Motor neuron (in vitro differentiated cells): ENCODE measurements around the gene NPEPL1. TPM values are rescaled to one million over a fixed set of nuclear protein-coding genes. Genes with fewer than 3 reads are reported as not detected.

Experiments
- ATAC-seq, 8 experiments: fragments of 200-7000 bp; cut with Tn5 transposase; replicated peaks in 6 of 8; 2 replicates each; pipeline ENCODE4 v1.8.0; 2021; ENCODE audit warnings: mild to moderate bottlenecking in 8 of 8, moderate library complexity in 8 of 8
- H3K27ac ChIP-seq, 2 donors: fragments of 250-450 bp; sonication (Bioruptor Pico); 2 replicates each; pipeline ENCODE4 v1.9.0; 2021; ENCODE audit warnings: antibody characterized with exemption in 2 of 2, mild to moderate bottlenecking in 2 of 2, moderate library complexity in 1 of 2
- H3K4me1 ChIP-seq, 2 donors: fragments of 250-450 bp; sonication (Bioruptor Pico); replicated peaks in 1 of 2; 2 replicates each; pipeline ENCODE4 v1.6.1; 2021; ENCODE audit warnings: antibody characterized with exemption in 2 of 2, mild to moderate bottlenecking in 2 of 2, moderate library complexity in 1 of 2
- H3K4me3 ChIP-seq, 5 donors: fragments of 250-450 bp; sonication (Bioruptor Pico); 2 replicates each; pipeline ENCODE4 v1.9.0; 2021; ENCODE audit warnings: antibody characterized with exemption in 5 of 5, mild to moderate bottlenecking in 5 of 5, moderate library complexity in 4 of 5
- WGBS, 10 experiments: fragments of 450-650 bp; shearing (Covaris generic); methylation state at CpG; one replicate each; pipeline ENCODE4 v1.0.0; 2022; 5-methylcytosine and 5-hydroxymethylcytosine counted together
- in situ Hi-C, 9 experiments: fragments of 400-800 bp; cut with MboI; loops; one replicate each; pipeline ENCODE4 v1.15.0; 2021; ENCODE audit warnings: low sequenced_read_pairs in 9 of 9, low pct_unique_long_range_greater_than_20kb in 2 of 9; ENCODE audit not compliant: unreplicated experiment in 9 of 9
- total RNA-seq, 8 experiments: library from RNA; unstranded; fragments of 300-600 nt; gene quantifications; 2 replicates each; pipeline versions ENCODE4 v1.2.3 to v1.2.4, GENCODE V29; 2022

NPEPL1 gene
- total RNA-seq, 8 experiments from 2014 or later: 5.4 to 31.1 (median 14.0) TPM

- in situ Hi-C loops: no loop called here
- H3K27ac ChIP-seq: no peak overlapping the region
- no peak for ATAC-seq
- no peak overlapping the region for H3K4me3 ChIP-seq
- H3K4me1 ChIP-seq: peaks cover 29 to 37% of the 10 kb centered on the region in 2 donors
- 88 to 100% (median 100%) methylated on average over 3 to 6 of the region's 24 CpGs; no CpG with 5 or more reads in 6 of the 10 experiments for WGBS, 10 experiments
Observed at GRCh38 chr20:58713801-58714339, 21.3 kb downstream of the NPEPL1 start.

- H3K4me3 ChIP-seq: no peak overlapping the region
- no peak for ATAC-seq
- H3K4me1 ChIP-seq: peaks cover 29 to 37% of the 10 kb centered on the region in 2 donors
- 97% methylated on average over 5 of the region's 16 CpGs; no CpG with 5 or more reads in 9 of the 10 experiments for WGBS, 10 experiments
- H3K27ac ChIP-seq: no peak overlapping the region
- in situ Hi-C loops: no loop called here
Observed at GRCh38 chr20:58714340-58714922, 21.8 kb downstream of the NPEPL1 start.

- Histone ChIP-seq H3K27ac (no peak overlapping the region), H3K4me3 (no peak overlapping the region), H3K4me1 (peaks cover 29 to 37% of the 10 kb centered on the region in 2 donors)
- no peak for ATAC-seq
- in situ Hi-C loops: no loop called here
- WGBS, 10 experiments: 40 to 96% (median 71%) methylated on average over 1 to 4 of the region's 14 CpGs; no CpG with 5 or more reads in 6 of the 10 experiments
Observed at GRCh38 chr20:58714923-58715351, 22.3 kb downstream of the NPEPL1 start.

DNA sequence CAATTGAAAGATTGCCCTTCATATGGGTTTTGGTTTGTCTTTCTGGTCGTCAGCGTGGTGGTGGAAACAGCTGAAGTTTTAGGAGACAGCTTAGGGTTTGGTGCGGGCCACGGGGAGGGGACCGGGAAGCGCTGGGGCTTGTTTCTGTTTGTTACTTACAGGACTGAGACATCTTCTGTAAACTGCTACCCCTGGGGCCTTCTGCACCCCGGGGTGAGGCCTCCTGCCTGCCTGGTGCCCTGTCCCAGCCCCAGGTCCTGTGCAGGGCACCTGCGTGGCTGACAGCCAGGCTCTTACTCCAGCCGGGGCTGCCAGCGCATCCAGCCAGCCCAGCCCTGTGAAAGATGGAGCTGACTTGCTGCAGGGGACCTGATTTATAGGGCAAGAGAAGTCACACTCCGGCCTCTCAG lies 22.8 kb downstream of the NPEPL1 start:
- Histone ChIP-seq H3K4me3 (no peak overlapping the region), H3K27ac (peak overlapping the region in 1 of 2 donors; percentile 28), H3K4me1 (peaks cover 29 to 37% of the 10 kb centered on the region in 2 donors)
- peak in 5 of 8 experiments; percentile 15 to 59 (median 20) for ATAC-seq
- 80 to 100% (median 87%) methylated on average over 1 to 4 of the region's 11 CpGs; no CpG with 5 or more reads in 5 of the 10 experiments for WGBS, 10 experiments
- in situ Hi-C loops: no loop called here

DNA sequence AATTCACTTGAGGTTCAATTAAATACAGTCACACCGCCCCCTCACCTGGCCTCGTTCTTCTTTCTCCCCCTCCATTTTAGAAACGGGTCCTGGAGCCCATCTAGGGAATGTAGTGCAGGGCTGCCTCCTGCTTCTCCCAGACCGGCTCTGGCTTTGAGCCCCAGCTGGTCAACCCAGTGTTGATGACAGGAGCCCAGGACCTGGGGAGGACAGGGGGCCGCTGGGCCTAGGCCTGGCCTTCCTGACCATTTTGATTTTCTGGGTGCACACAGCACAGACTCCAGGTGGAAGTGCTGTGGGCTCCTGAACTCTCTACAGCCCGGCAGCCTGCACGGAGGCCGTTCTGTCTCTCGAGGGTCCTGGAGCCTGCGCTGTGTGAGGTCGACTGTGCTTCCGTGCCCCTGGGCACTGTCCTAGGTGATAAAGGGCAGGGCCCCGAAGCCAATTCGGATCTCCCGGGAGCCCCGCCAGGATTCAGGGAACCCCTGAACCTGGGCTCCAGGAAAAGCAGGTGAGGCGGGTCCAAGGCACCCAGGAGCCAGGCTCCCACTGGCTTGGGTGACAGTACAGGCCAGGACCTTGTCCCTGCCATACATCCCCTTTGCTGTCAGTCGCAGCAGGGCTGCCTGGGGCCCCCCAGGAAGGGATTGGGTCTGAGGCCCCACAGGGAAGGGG lies 23.3 kb downstream of the NPEPL1 start:
- WGBS, 10 experiments: 57 to 100% (median 68%) methylated on average over 1 to 3 of the region's 18 CpGs; no CpG with 5 or more reads in 4 of the 10 experiments
- in situ Hi-C loops: no loop called here
- ATAC-seq: peak in 5 of 8 experiments; percentile 3 to 32 (median 17)

GRCh38 chr20:58716476-58717277 lies 24.1 kb downstream of the NPEPL1 start:
- Histone ChIP-seq H3K27ac (peak overlapping the region; percentile 14 to 28), H3K4me1 (peaks cover 33 to 38% of the 10 kb centered on the region in 2 donors), H3K4me3 (no peak overlapping the region)
- ATAC-seq: peak in 7 of 8 experiments; percentile 28 to 71 (median 56)
- in situ Hi-C loops: no loop called here
- WGBS, 10 experiments: 20 to 32% (median 23%) methylated on average over 1 to 3 of the region's 23 CpGs; no CpG with 5 or more reads in 6 of the 10 experiments

More for the DNA sequence above, 23.3 kb downstream of the NPEPL1 start:
- H3K27ac ChIP-seq: peak overlapping the region; percentile 14 to 28
- H3K4me3 ChIP-seq: no peak overlapping the region
- H3K4me1 ChIP-seq: peaks cover 29 to 37% of the 10 kb centered on the region in 2 donors

GRCh38 chr20:58717278-58718091 lies 24.9 kb downstream of the NPEPL1 start:
- in situ Hi-C loops: no loop called here
- 76 to 100% (median 94%) methylated on average over 1 to 13 of the region's 23 CpGs; no CpG with 5 or more reads in 6 of the 10 experiments for WGBS, 10 experiments
- H3K4me1 ChIP-seq: peaks cover 40 to 41% of the 10 kb centered on the region in 2 donors
- H3K4me3 ChIP-seq: no peak overlapping the region
- ATAC-seq: peak in 6 of 8 experiments; percentile 8 to 53 (median 42)
- H3K27ac ChIP-seq: peak overlapping the region; percentile 14 to 28

- in situ Hi-C loops: no loop called here
- Histone ChIP-seq H3K27ac (peak overlapping the region in 1 of 2 donors; percentile 28), H3K4me1 (peaks cover 41% of the 10 kb centered on the region in 2 donors), H3K4me3 (no peak overlapping the region)
- 80 to 100% (median 100%) methylated on average over 1 to 8 of the region's 15 CpGs; no CpG with 5 or more reads in 5 of the 10 experiments for WGBS, 10 experiments
- ATAC-seq: no peak
Observed at GRCh38 chr20:58718121-58718563, 25.5 kb downstream of the NPEPL1 start.

GRCh38 chr20:58718729-58719128 lies 26.1 kb downstream of the NPEPL1 start:
- WGBS, 10 experiments: 30 to 100% (median 90%) methylated on average over 2 to 7 of the region's 10 CpGs; no CpG with 5 or more reads in 3 of the 10 experiments
- no peak for ATAC-seq
- in situ Hi-C loops: no loop called here

DNA sequence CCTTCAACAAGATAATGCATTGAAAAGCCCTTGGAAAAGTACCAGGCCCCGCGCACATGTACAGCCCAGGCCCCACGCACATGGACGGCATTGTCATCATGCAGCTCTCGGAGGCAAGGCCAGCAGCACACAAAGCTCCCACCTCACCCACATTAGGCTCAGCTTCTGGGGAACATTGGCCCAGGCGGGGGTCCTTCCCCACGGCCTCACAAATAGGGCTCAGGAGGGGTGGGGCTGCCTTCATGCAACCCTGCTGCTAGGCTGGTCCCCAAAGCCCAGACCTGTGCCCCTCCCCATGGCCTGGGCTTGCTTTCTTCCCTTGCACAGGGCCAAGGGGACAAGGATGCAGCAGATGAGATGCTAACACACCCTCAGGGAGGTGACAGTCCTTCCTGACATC lies 26.7 kb downstream of the NPEPL1 start:
- ATAC-seq: no peak
- no peak overlapping the region for H3K4me3 ChIP-seq
- H3K27ac ChIP-seq: no peak overlapping the region
- WGBS, 10 experiments: 0 to 100% (median 65%) methylated on average over 1 to 7 of the region's 7 CpGs; no CpG with 5 or more reads in 4 of the 10 experiments
- peaks cover 41% of the 10 kb centered on the region in 2 donors for H3K4me1 ChIP-seq
- in situ Hi-C loops: no loop called here

More at GRCh38 chr20:58718729-58719128, 26.1 kb downstream of the NPEPL1 start:
- no peak overlapping the region for H3K27ac ChIP-seq
- H3K4me1 ChIP-seq: peaks cover 41% of the 10 kb centered on the region in 2 donors
- H3K4me3 ChIP-seq: no peak overlapping the region

DNA sequence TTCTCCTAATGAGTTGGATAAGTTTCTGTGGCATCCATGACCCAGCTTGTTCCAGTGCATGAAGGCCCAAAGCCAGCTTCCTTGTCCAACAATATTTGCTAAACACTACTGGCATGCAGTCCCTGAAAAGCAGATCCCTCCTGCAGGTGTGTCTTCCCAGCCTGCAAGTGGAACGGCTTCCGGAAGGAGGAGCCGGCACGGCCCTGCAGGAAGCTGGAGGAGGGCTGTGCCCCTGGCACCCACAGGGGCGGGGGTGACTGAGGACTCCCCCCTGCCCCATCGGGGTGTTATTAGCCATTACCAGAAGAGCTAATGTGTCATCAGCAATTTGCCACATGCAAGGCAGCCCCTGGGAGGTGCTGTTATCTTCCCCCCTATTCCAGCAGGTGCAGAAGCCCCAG lies 27.4 kb downstream of the NPEPL1 start:
- 80% methylated on average over 1 of the region's 6 CpGs; no CpG with 5 or more reads in 9 of the 10 experiments for WGBS, 10 experiments

DNA sequence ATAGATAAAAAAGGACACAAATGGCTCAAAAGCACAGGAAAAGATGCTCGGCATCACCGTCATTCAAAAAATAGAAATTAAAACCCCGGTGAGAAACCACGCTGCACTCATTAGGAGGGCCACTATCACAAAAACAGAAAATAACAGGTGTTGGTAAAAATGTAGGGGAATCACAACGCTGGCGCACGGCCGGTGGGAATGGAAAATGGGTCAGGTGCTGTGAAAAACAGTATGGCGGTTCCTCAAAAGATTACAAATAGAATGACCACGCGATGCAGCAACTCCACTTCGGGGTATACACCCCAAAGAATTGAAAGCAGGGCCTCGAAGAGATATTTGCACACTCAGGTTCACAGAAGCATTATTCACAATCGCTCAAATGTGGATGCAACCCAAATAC lies 28.3 kb downstream of the NPEPL1 start:
- no peak overlapping the region for H3K4me3 ChIP-seq
- in situ Hi-C loops: no loop called here
- WGBS, 10 experiments: 62 to 98% (median 94%) methylated on average over 3 to 14 of the region's 14 CpGs
- no peak for ATAC-seq
- H3K27ac ChIP-seq: no peak overlapping the region
- peaks cover 27 to 32% of the 10 kb centered on the region in 2 donors for H3K4me1 ChIP-seq

More for the DNA sequence above, 27.4 kb downstream of the NPEPL1 start:
- Histone ChIP-seq H3K4me1 (peaks cover 36 to 41% of the 10 kb centered on the region in 2 donors), H3K4me3 (no peak overlapping the region), H3K27ac (no peak overlapping the region)
- in situ Hi-C loops: no loop called here
- no peak for ATAC-seq
